Activated CD4-positive, alpha-beta T cell treated with anti-CD3 and anti-CD28 coated beads, Interleukin-2, Interleukin-4, amounts not matched to agents 100 ng/mL and 50 ng/mL, durations not matched to agents 16 hours and 8 hours (primary cell): ENCODE results near the gene CDK19.
"Not testable (repeated sequence)": the region's sequence is repeated elsewhere in the genome, so short reads cannot be mapped to it uniquely, and the experiment has no call there.

ENCODE experiments used
- DNase-seq: peaks from one replicate; pipeline ENCODE4 v3.0.0-alpha.2; 2020; ENCODE audit warnings: low spot score

Gene CDK19

DNA sequence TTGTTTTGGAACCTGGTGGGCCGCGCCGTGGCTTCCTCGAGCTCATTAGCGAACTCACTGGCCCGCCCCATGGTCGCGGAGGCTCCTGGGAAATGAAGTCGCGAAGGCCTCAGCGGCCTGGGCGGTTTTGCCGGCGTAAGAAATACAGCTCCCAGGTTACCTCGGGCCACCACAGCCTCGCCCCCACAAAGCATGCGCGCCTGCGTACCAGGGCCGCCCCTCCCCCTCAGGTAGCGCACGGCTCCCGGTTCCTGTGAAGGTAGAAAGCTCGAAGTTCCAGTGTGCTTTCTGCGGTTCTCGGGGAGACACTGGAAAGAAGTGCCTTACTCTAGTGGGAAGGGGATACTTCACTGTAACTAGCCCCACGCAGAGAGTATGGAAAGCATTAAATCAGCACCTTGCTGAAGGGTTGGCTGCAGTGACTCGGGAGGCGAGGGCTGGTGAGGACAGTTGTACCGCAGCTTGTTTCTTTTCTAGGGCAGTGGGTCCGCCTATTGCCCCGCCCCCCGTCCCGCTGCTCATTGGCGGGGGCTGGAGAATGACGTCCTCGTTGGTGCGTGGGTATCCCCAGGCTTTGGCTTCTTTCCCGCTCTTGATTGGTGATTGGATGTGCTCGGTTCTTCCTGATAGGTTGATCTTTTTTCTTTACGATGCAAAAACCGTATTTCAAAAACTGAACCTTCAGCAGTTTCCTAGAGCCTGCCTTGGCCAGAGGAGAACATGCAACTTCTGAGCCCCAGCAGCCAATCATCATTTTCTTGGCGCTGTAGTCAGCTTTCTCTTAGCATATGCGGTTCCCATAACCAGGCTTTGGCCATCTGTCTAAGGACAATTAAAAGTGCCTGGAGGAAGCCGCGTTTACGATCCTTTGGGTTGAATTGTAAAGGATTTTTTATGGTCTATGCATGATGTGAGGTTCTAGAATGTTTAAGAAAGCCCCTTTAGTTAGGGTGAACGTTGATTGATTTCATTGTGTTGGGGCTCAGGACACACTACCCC lies at the start of gene CDK19:
Gene CDK19 (minus strand): TSS at position 59 of the 999 bp plus-strand sequence. CDS start 333 bp downstream, outside the sequence.
- DNase-seq: peak; percentile 99

DNA sequence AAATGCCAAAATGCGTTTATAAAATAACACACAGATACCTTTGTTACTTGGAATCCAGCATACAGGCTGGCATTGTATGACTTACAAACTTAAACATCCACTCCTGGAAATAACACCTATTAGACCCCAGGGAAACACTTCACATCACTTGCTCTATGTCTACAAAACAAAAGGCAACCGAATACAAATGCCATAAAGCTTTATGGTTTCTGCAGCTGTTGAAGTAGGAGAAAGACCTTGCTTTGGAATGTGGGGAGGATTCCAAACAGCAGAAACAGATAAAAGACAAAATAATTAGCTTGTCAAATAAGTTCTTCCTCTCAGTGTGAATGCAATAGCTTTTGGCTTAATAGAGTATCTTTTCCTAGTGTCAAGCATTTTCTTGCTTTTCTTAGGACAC lies 49.6 kb upstream of the CDK19 start:
- no peak for DNase-seq

DNA sequence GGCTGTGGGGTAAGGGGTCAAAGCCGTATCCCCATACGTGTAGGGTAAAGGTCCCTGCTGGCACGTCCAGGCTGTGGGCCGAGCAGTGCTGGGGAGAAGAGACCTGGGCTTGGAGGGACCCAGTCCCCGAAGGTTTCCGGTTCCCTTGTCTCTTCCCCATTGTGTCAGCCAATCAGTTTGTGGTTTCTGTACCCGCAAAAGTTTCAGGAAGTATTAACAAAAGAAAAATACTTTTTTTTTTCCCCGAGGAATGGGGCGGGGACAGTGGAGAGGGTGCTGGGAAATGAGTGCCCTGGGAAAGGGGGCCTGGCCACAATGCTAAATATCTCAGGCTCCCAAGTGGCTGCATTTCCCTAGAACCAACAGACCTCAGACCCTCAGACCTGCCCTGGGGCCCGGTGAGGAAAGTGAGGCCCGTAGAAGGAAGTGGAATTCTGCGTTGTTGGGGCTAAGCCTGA lies 44.1 kb upstream of the CDK19 start:
- no peak for DNase-seq

DNA sequence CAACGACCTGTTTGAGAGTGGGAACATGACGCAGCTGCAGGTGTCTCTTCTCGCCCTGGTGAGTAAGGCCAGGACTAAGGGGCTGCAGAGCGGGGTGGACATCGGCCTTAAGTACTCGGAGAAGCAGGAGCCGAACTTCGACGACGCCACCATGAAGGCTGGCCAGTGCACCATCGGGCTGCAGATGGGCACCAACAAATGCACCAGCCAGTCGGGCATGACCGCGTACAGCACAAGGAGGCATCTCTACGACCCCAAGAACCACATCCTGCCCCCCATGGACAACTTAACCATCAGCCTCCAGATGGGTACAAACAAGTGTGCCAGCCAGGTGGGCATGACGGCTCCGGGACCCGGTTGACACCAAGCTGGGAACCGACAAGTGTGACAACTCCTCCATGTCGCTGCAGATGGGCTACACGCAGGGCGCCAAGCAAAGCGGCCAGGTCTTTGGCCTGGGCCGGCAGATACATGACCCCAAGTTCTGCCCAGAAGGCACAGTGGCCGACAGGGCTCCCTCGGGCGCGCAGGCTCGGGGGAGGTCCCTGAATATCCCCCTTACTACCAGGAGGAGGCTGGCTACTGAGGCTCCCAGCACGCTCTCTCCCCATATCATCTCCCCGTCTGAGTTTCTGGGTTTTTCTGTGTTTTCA lies 43.4 kb upstream of the CDK19 start:
- no peak for DNase-seq

DNA sequence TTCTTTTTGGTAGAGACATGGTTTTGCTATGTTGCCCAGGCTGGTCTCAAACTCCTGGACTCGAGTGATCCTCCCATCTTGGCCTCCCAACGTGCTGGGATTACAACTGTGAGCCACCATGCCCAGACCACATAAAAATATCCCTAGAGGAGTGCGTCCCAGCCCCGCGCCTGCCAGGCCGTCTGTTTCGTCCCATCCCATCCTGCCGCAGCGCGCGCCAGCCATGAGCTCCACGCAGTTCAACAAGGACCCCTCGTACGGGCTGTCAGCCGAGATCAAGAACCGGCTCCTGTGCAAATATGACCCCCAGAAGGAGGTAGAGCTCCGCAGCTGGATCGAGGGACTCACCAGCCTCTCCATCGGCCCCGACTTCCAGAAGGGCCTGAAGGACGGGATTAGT lies 42.7 kb upstream of the CDK19 start:
- no peak for DNase-seq

DNA sequence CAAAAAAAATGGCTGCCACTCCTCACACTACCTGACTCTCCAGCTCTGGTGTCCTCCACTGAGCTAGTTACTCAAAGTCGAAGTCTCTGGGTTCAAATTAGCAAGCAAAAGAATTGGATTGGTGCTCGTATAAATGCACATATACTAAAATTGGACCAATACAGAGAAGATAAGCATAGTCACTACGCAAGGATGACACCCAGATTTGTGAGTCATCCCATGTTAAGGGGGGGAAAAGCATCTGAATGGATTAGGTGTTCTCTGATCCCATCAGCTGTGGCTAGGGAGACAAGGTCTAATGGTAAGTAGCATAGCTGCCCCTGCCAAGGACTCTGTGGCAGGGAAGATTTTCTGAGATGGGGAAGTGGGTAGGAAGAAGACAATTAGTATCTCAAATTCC lies 41.0 kb upstream of the CDK19 start:
- no peak for DNase-seq

DNA sequence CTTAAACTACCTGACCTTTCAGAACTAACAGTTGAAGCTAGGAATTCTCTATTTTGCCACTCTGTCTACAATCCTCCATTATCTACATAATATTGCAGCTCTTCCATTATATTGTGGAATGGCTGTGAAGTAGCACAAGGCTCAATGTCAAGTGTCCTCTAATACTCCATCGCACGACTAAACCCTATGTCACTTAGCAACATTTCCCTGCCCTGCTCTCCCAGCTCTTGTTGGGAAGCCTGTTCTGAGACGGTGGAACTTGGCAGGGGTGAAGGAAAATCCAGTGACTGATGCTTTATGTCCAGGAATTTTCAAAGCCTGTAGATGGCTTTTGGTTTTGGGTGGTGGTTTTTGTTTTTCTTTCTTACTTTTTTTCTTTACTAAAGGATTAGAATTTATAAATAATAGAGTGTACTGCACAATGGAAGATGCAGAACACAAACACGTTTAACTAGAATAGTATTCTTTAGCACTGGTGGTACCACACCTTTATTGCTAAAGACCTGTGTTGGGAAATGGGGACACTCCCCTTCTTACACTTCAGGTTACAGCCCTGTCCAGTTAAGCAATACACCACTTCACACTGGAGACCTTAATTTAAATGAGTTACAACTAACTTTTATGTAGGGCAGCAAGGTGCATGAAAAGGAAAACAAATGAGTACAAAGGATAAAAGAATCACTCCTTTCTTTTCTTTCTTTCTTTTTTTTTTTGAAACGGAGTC lies 38.6 kb upstream of the CDK19 start:
- DNase-seq: no peak

DNA sequence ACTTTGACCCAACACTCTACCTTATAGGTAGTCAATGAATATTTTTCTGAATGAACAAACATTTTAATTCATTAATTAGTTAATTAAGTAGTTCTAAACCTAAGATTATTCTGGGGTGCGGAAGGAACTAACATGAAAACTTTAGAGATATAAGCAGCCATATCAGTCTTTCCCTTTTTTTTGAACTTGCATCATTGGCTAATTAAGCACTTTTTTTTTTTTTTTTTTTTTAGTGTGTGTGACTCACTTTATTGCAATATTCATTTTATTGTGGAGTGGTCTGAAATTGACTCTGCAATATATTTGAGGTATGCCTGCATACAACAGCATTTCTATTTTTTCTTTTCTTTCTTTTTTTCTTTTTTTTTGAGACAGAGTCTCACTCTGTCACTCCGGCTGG lies 37.5 kb upstream of the CDK19 start:
- DNase-seq: no peak

DNA sequence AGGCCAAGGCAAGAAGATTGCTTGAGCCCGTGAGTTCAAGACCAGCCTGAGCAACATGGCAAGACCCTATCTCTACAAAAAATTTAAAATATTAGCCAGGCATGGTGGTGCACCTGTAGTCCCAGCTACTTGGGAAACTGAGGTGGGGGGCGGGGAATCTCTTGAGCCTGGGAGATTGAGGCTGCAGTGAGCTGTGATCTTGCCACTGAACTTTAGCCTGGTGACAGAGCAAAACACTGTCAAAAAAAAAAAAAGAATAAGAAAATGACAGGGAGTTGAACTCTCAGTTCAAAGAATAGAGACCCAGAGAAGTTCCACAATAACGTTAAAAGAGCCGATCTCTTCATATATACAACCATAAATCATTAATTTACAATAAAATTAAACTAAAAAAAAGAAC lies 34.5 kb upstream of the CDK19 start:
- DNase-seq: no peak

DNA sequence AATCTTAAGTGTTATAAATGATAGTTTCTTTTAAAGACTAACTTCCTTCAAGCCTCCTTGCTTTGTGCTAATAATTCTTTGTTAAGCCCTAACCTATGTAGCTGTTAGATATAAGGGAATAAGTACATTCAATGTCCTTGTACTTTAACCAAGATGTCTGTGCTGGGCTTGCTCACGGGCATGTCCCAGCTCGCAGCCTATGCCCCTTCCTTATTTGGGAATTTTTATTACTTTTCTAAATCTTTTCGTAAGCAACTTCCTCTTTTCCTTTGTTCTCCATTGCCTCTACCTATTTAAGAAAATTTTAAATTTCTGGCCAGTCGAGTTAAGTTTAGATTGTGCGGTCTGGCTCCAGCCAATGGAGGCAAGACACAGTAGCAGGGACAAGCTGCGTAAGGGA lies 26.0 kb upstream of the CDK19 start:
- DNase-seq: no peak

DNA sequence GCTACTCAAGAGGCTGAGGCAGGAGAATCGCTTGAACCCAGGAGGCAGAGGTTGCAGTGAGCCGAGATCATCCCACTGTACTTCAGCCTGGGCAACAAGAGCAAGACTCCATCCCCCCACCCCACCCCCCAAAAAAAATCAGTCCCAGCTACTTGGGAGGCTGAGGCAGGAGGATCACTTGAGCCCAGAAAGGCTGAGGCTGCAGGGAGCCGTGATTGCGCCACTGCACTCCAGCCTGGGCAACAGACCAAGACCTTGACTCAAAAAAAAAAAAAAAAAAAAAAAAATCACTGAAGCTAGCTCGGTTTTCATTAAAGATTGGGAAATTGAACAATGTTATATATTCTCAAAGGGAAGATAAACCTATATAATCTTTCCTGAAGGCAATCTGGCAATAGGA lies 20.5 kb upstream of the CDK19 start:
- not testable (repeated sequence) for DNase-seq

DNA sequence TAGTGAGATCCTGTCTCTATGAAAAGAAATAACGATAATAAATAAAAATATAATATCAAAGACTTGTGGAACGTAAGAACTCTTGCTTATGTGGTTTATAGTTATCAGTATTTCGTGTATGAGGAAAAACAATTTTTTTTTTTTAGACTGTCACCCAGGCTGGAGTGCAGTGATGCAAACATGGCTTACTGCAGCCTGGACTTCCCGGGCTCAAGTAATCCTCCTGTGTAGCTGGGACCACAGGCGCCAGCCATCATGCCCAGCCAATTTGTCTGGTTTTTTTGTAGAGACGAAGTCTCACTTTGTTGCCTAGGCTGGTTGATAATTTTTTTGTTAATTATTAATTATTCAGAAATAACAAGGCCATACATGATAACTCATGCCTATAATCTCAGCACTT lies 18.6 kb upstream of the CDK19 start:
- no peak for DNase-seq

DNA sequence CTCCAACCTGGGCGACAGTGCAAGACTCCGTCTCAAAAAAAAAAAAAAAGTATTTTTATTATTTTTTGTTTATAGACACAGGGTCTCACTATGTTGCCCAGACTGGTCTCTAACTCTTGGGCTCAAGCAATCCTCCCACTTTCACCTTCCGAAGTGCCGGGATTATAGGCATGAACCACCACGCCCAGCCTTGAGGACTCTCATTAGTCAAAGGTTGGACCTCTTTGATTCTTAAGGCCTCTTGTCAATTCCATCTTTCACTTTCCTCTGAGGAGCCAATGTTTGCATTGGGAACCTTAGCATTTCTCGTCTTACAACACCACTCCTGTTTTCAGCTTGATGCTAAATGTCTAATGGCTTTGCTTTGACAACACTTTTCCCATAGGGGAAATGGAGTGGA lies 16.1 kb upstream of the CDK19 start:
- no peak for DNase-seq

DNA sequence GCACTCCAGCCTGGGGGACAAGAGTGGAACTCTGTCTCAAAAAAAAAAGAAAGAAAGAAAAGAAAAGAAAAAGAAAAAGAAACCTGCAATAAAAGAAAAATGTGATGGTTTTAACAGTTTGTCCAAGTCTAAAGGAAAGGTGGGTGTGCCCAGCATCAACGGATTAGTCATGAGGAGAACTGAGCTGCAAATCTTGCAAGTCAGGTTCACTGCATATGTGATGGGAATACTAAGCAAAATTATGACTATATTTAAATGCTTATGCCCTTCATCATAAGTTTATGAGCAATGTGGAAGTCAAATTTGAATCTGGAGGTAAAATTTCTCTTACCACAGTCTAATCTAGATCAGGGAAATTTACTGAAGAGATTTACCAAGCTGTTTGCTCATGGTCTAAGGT lies 13.1 kb upstream of the CDK19 start:
- no peak for DNase-seq

DNA sequence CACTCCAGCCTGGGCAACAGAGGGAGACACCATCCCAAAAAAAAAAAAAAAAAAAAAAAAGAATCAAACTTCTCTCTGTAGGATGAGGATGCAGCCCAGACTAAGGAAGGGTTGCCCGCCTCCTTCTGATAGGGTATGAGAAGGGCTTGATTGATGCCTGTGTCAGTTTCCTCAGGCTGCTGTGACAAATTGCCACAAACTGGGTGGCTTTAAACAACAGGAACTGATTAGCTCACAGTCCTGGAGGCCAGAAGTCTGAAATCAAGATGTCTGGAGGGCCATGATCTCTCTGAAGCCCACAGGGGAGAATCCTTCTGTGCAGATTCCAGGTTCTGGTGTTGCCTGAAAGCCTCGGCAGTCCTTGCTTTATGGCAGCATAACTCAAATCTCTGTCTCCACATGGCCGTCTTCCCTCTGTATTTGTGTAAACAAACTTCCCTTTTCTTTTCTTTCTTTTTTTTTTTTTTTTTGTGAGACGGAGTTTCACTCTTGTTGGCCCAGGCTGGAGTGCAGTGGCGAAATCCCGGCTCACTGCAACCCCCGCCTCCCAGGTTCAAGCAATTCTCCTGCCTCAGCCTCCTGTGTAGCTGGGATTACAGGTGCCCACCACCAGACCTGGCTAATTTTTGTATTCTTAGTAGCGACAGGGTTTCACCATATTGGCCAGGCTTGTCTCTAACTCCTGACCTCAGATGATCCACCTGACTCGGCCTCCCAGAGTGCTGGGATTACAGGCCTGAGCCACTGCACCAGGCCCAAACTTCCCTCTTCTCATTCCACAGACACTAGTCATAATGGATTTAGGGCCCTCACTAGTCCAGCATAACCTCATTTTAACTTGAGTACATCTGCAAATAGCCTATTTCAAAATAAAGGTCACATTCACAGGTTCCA lies 11.2 kb upstream of the CDK19 start:
- no peak for DNase-seq

DNA sequence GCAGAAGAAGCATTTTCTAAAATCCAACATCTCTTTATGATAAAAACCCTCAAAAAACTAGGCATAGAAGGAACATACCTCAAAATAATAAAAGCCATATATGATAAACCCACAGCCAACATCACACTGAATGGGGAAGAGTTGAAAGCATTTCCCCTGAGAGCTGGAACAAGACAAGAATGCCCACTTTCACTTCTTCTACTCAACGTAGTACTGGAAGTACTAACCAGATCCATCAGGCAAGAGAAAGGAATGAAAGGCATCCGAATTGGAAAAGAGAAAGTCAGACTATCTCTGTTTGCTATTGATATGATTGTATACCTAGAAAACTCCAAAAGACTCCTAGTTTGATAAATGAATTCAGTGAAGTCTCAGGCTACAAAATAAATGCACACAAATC lies 7.9 kb upstream of the CDK19 start:
- no peak for DNase-seq

DNA sequence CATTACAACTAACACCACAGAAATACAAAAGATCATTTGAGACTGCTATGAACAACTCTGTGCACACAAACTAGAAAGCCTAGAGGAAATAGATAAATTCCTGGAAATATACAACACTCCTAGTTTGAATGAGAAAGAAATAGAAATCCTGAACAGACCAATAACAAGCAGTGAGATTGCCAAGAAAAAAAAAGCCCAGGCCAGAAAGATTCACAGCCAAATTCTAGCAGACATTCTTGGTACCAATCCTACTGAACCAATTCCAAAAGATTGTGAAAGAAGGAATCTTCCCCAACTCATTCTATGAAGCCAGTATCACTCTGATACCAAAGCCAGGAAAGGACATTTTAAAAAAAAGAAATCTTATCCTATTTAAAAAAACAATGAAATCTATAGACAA lies 7.0 kb upstream of the CDK19 start:
- no peak for DNase-seq

DNA sequence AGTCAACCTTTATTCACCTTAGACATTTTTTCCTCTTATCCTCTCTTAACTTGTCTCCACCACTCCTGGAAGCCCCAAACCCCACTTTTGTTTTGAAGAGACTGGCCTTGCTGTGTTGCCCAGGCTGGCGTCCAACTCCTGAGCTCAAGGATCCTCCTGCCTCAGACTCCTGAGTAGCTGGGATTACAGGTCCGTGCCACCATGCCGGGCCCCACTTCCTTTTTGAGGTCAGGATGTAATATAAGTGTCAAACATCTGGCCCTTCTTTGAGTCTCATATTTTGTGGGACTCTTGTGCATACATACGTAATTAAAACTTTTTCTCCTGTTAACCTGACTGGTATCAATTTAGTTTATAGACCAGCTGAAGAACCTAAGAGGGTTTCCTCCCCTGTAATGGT lies 1.4 kb upstream of the CDK19 start:
- peak; percentile 14 for DNase-seq

DNA sequence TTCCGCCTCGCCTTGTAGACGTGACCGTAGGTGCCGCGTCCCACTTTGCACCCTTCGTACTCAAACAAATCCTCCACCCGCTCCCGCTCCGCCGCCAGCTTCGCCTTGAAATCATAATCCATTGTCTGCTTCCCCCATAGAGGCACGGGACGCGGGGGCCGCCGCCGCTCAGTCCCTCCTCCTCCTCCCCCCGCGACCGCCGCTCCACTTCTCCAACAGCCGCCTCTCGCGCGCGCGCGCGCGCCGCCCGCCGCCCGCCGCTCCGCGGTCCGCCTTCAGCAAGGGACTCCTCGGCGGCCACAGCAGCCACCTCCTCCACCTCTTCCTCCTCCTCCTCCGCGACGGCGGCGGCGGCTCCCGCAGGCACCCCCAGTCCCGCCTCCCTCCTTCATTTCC lies 256 bp downstream of the CDK19 start:
- DNase-seq: no peak

DNA sequence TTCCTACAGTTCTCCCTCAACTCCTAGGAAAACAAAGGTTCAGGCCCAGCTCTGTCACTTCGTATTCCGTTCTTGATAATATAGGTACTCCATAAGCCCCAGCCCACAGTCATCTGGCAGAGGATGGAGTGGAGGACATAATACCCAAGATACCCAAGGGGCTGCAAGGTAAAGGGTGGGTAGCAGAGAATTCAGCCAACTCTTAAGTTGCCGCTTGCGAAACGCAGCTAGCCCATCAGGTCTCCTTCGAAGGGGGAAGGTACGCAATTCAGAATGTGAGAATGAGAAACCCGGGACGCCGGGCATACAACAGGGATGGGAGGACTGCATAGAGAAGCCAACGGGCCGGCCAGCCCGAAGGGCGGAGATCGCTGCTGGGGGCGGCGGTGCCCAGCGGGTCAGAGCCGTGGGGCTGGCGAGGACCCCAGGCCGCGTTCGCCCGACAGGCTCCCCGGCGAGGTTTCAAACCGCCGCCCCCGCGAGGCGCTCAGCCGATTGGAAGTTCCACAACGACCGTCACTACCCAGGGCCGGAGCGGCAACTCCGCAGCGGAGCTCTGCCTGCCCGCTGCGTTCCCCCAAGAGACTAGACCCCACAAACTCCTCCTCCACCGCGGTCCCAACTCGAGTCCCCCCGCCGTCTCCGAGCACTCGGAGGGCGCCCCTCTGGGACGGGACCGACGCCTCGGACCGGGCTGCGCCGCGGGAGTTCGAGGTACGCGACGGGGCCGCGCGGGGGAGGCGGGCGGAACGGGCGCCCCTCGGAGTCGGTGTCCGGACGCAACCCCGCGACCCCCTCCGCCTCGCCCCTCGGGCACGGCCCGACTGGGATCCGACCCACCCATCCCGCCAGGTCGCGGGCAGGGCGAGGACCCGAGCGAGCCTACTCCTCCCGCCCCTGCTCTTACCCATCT lies 911 bp downstream of the CDK19 start:
- peak; percentile 44 for DNase-seq
